ENCODE measurements around the gene TCL1A.

GRCh38 chr14:95756127-95756526 is 42.2 kb upstream of the TCL1A start:
- no peak for TF ChIP-seq CTCF (IDR thresholded peaks at IDR 0.05)
- TF ChIP-seq EP300 (IDR thresholded peaks at IDR 0.05), result no peak
- no peak for TF ChIP-seq POLR2AphosphoS5 (IDR thresholded peaks at IDR 0.05)
- TF ChIP-seq POLR2A (IDR thresholded peaks at IDR 0.05), result no peak

All from sigmoid colon (tissue), 4 donors.